ENCODE measurements around the gene TEX44.

Gene TEX44

GRCh38 chr2:231643495-231643888 lies 50.8 kb downstream of the TEX44 start:
- TF ChIP-seq CTCF (IDR thresholded peaks at IDR 0.05; ENCODE audit: extremely low read depth, insufficient read depth, missing control alignments), result no peak
- no peak for DNase-seq (ENCODE audit: low spot score)
- in situ Hi-C loops (cut with MboI; ENCODE audit: low pct_unique_long_range_greater_than_20kb, low sequenced_read_pairs, unreplicated experiment), result no loop called here
